HL-60 (cell line): Measurements from ENCODE around the gene COL4A2.

Source experiments
- DNase-seq, 2 experiments: peaks; one replicate each; pipeline ENCODE4 v3.0.0-alpha.2; 2010 to 2020; ENCODE audit warnings: low read depth in 1 of 2, low spot score in 1 of 2
- H3K27ac ChIP-seq: fragments of 250-450 bp; sonication (Bioruptor Pico); replicated peaks from 2 replicates; pipeline ENCODE4 v1.5.1; 2020; ENCODE audit warnings: mild to moderate bottlenecking, moderate library complexity
- H3K27me3 ChIP-seq: fragments of 250-450 bp; sonication (Bioruptor Pico); 2 replicates; pipeline ENCODE4 v1.5.1; 2021; ENCODE audit warnings: mild to moderate bottlenecking, moderate library complexity; ENCODE audit not compliant: insufficient read depth, poor library complexity, severe bottlenecking
- H3K4me3 ChIP-seq: replicated peaks from 2 replicates; pipeline ENCODE4 v1.5.1; 2011; ENCODE audit warnings: mild to moderate bottlenecking, control low read depth, low read length; ENCODE audit not compliant: insufficient read depth
- GABPA ChIP-seq: IDR thresholded peaks from 2 replicates; pipeline ENCODE4 v1.6.1; 2012; ENCODE audit warnings: low read depth
- POLR2AphosphoS5 ChIP-seq: IDR thresholded peaks from 2 replicates; pipeline ENCODE4 v1.6.1; 2012; ENCODE audit warnings: low read depth
- SPI1 ChIP-seq: IDR thresholded peaks from 2 replicates; pipeline ENCODE4 v1.6.1; 2012; ENCODE audit warnings: low read depth, mild to moderate bottlenecking, borderline replicate concordance
- TF ChIP-seq, protein P1 (sequence below): IDR thresholded peaks from 2 replicates; pipeline ENCODE4 v1.6.1; 2012; ENCODE audit warnings: low read depth; ENCODE audit not compliant: insufficient replicate concordance
- TF ChIP-seq, protein P2 (sequence below): IDR thresholded peaks from one replicate; pipeline ENCODE4 v1.5.1; 2011; ENCODE audit warnings: low read length, control low read depth, inconsistent platforms; ENCODE audit not compliant: insufficient read depth

The COL4A2 gene

DNA sequence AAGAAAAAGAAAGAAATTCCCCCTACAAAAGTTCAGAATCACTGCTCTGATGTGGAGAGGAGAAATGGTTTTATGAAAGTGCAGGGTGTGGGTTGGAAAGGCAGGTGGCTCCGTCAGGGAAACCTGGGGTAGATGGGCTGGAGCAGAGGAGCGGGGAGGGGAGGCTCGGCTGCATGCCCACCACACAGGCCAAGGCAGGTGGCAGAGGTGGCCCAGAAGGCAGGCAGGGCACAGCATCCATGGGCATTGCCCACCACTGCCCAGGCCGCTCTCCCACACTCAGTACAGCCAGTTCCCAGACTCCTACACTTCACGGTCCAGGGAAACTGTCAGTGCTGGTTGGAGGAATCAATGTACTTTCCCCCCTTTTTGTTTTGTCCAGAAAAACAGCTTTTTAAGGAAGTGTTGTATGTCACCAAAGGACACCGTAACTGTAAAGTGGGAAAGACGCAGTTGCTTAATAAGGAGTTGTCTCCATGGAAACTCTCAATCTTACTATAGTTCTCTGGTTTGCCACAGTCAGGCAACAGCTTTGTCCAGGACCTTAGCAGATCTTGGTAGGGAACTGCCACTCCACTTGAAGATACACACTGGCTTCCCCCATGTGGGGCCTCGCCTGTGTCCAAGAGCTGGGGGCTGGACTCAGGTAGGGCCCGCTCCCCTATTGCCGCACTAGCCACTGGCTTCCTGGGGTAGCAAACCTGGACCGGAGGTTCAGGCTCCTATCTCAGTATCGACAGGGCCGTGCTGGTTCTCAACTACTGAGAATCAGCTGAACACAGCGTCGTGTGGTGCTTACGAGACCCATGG lies 171.5 kb downstream of the COL4A2 start:
- Histone ChIP-seq H3K27ac (no peak overlapping the region), H3K4me3 (no peak overlapping the region), H3K27me3 (peaks cover 6% of the 10 kb centered on the region)
- TF ChIP-seq, protein P1, sequence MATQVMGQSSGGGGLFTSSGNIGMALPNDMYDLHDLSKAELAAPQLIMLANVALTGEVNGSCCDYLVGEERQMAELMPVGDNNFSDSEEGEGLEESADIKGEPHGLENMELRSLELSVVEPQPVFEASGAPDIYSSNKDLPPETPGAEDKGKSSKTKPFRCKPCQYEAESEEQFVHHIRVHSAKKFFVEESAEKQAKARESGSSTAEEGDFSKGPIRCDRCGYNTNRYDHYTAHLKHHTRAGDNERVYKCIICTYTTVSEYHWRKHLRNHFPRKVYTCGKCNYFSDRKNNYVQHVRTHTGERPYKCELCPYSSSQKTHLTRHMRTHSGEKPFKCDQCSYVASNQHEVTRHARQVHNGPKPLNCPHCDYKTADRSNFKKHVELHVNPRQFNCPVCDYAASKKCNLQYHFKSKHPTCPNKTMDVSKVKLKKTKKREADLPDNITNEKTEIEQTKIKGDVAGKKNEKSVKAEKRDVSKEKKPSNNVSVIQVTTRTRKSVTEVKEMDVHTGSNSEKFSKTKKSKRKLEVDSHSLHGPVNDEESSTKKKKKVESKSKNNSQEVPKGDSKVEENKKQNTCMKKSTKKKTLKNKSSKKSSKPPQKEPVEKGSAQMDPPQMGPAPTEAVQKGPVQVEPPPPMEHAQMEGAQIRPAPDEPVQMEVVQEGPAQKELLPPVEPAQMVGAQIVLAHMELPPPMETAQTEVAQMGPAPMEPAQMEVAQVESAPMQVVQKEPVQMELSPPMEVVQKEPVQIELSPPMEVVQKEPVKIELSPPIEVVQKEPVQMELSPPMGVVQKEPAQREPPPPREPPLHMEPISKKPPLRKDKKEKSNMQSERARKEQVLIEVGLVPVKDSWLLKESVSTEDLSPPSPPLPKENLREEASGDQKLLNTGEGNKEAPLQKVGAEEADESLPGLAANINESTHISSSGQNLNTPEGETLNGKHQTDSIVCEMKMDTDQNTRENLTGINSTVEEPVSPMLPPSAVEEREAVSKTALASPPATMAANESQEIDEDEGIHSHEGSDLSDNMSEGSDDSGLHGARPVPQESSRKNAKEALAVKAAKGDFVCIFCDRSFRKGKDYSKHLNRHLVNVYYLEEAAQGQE, result no peak
- TF ChIP-seq POLR2AphosphoS5, result no peak
- TF ChIP-seq SPI1, result no peak
- no peak for TF ChIP-seq GABPA
- TF ChIP-seq, protein P2, sequence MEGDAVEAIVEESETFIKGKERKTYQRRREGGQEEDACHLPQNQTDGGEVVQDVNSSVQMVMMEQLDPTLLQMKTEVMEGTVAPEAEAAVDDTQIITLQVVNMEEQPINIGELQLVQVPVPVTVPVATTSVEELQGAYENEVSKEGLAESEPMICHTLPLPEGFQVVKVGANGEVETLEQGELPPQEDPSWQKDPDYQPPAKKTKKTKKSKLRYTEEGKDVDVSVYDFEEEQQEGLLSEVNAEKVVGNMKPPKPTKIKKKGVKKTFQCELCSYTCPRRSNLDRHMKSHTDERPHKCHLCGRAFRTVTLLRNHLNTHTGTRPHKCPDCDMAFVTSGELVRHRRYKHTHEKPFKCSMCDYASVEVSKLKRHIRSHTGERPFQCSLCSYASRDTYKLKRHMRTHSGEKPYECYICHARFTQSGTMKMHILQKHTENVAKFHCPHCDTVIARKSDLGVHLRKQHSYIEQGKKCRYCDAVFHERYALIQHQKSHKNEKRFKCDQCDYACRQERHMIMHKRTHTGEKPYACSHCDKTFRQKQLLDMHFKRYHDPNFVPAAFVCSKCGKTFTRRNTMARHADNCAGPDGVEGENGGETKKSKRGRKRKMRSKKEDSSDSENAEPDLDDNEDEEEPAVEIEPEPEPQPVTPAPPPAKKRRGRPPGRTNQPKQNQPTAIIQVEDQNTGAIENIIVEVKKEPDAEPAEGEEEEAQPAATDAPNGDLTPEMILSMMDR, result no peak
- DNase-seq, result no peak

DNA sequence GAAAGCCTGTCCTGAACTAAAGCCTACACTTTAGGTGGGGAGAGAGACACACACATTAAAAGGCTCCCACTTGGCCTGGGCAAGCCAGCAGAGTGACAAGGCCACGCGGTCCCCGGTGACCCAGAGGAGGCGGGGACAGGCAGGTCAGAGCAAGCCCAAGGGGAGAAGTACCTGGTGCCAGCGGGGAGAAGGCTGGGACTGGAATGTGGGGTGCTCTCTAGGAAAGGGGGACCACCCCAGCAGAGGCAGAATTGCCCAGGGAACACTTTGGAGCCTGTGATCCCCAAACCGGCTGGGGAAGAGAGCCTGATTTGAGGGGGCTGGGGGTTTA lies 172.1 kb downstream of the COL4A2 start:
- Histone ChIP-seq H3K27me3 (peaks cover 6% of the 10 kb centered on the region), H3K4me3 (no peak overlapping the region), H3K27ac (no peak overlapping the region)
- no peak for DNase-seq
- TF ChIP-seq SPI1 (no peak), GABPA (no peak), POLR2AphosphoS5 (no peak)
- TF ChIP-seq, protein P2, result no peak
- TF ChIP-seq, protein P1, result no peak

DNA sequence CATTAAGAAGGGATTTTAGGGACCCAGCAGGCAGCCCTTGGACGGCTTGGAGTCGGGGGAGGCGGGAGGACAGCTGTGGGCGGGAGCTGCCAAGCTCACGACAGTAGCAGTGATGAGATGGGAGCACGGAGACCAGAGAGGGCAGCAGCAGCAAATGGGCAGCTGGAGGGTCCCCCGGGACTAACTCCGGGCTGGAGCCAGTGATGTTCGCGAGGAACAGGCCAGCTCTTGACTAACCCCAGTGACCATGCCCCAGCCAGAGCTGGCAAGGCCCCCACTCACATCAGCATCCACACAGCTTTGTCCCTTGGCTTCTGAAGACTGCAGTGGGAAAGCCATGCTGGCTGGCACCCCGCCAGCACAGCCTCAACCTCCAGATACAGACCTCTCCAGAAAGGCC lies 172.6 kb downstream of the COL4A2 start:
- H3K4me3 ChIP-seq, result no peak overlapping the region
- H3K27me3 ChIP-seq, result peaks cover 6% of the 10 kb centered on the region
- DNase-seq, result no peak
- no peak overlapping the region for H3K27ac ChIP-seq
- TF ChIP-seq GABPA (no peak), SPI1 (no peak)
- TF ChIP-seq, protein P1, result no peak
